NCI-H2227 (cell line): ENCODE measurements around the gene SREBF2.

Experiments used
- DNase-seq: peaks from one replicate; lab custom pipeline; 2025; ENCODE audit not compliant: unreplicated experiment; lab: John Stamatoyannopoulos, UW

SREBF2 gene

GRCh38 chr22:41906822-41907221 lies 73.9 kb downstream of the SREBF2 start:
- DNase-seq, result no peak

- DNase-seq, result no peak
These were observed 74.8 kb downstream of the SREBF2 start for GRCh38 chr22:41907436-41908401.

GRCh38 chr22:41908411-41909309 lies 75.8 kb downstream of the SREBF2 start:
- no peak for DNase-seq

DNA sequence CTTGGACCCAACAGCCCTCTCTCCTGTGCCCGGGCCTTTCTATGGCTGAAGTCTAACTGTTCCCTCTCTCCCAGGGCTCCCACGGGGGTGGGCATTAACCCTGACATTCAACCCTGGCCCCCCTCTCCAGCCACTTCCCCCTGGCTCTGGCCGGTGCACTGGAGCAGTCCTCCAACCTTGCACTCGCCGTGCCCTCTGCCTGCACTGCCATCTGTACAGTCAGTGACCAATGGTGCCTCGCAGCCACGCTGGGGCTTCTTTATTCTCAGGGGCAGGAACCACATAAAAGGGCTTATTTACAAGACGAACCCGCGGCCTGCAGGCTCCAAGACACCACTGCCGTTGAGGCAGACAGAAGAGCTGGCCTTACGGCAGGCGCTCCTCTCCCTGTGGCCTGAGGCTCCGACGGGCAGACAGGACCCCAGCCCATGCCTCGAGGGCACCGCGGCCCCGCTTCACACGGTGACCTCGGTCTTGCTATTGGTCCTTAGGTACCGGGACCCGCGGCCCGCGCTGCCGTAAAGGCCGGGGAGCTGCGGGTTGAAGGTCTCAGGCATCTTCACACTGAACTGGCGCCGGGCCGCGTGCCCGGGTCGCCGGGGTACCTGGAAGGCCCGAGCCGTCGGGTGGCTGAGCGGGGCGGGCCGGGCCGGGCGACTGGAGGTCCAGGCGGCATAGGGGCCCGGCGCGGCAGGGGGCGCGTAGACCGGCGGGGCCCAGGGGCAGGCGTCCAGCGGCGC lies 76.6 kb downstream of the SREBF2 start:
- DNase-seq, result no peak

GRCh38 chr22:41910050-41911000 lies 77.4 kb downstream of the SREBF2 start:
- DNase-seq, result no peak

GRCh38 chr22:41911001-41911611 lies 78.2 kb downstream of the SREBF2 start:
- no peak for DNase-seq

DNA sequence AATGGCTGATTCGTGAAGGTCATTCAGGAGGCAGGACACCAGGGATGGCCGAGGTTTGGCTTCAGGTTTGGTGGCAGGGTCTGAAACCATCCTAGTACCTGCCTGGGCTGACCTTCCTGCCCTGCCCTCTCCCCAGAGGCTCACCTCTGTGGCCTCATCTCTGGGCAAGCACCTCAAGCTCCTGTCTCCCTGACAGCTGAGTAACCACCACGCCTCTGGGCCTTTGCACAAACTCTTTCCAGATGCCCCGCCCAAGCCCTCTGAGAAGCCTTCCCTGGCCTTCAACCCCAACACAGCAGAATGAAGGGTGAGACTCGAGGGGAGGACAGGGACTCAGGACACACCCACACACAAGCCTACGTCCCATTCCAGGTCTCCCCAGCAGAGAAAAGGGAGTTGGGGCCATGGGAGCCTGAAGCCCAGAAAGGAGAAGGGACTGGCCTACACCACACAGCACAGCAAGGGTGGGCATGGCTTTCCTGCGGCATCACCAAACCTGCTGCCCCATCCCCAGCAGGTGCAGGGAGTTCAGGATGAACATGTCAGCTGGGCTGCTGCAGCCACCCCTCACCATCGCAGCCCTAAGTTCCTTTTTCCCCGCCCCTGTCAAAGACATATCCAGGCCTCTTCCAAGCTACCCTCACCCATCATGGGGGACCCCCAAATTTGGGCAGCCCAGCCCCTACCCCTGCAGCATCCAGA lies 79.6 kb downstream of the SREBF2 start:
- no peak for DNase-seq

- no peak for DNase-seq
These were observed 80.3 kb downstream of the SREBF2 start for GRCh38 chr22:41913040-41913719.

DNA sequence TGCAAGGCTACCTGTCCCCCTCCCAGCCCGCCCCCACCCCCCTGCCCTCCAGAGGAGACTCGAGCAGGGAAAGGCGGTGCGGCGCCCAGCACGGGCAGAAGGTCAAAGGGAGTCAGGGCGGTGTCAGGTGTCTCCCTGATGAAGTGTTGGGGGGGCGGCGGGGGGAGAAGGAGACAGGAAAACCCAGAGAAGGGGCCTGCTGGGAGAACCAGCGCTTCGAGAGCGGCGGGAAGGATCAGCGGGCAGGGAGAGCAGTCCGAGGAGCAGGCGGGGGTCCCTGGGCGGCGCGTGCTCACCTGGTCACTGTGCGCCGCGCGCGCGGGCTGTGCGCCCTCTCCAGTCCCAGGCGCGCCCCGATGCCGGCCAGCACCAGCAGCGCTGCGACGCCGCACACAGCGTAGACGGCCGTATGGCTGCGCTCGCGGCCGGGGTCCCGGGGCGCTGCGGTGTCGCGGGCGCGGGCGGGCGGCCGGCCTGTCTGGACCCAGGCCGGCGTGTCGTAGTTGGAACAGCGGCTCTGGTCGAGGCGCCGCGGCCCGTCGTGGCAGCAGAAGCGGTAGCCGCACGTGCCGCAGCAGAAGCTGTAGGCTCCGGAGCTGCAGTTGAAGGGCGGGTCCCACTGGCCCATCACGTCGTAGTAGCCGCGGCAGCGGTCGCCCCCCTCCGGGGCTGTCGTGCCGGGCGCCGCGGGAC lies 81.1 kb downstream of the SREBF2 start:
- DNase-seq, result peak; percentile 21

DNA sequence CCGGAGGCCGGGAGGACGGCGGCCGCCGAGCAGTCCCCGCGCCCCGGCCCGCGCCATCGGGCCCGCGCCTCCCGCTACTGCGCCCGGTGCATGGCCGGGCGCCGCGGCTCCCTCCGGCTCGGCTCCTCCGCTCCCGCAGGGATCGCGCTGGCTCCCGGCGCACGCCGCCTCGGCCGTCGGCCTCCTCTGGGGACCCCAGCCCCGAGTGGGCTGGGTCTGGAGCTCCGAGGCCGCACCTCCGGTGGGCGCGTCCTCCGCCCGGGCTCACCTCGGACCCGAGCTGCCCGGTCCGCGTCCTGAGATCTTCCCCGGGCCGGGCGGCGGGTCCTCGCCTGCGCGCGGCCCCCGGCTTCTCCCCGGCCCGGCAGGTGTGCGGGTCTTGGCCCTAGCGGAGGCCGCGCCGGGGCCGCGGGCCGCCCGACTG lies 81.7 kb downstream of the SREBF2 start:
- peak; percentile 56 for DNase-seq

GRCh38 chr22:41915035-41915785 lies 82.3 kb downstream of the SREBF2 start, which contains the start of gene SHISA8:
Gene SHISA8 (minus strand): TSS chr22:41915074. CDS start chr22:41914667, 407 bp downstream.
- peak; percentile 69 for DNase-seq

DNA sequence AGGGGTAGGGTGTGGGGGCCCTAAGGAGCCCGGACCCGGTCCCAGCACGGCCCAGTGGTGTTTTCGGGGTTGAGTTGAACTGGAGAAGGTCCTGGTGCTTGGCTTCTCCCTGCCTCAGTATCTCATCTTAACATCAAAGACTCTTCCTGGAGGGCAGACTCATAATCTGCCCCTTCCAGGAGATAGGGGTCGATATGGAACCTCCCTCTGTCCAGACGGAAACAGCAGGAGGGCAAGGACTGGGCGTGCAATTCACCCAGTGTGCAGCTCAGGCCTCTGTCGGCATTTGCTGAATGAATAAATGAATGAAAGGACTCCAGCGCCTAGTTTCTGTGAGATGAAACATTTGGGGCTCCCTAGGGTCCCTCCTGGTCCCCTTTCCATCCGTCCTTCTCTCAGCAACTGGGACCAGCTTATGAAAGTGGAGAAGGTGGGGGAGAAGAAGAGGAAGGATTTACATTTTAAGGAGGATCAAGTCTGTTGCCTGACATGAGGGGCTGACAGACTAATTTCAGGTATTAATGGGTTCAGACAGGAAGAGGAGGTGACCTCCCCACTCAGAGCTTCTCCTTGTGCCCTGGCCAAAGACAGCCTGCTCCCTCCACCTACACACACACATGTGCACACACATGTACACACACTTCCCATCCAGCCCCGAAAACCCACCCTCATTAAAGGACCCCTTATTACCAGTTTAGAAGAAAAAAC lies 83.0 kb downstream of the SREBF2 start:
- DNase-seq, result no peak

DNA sequence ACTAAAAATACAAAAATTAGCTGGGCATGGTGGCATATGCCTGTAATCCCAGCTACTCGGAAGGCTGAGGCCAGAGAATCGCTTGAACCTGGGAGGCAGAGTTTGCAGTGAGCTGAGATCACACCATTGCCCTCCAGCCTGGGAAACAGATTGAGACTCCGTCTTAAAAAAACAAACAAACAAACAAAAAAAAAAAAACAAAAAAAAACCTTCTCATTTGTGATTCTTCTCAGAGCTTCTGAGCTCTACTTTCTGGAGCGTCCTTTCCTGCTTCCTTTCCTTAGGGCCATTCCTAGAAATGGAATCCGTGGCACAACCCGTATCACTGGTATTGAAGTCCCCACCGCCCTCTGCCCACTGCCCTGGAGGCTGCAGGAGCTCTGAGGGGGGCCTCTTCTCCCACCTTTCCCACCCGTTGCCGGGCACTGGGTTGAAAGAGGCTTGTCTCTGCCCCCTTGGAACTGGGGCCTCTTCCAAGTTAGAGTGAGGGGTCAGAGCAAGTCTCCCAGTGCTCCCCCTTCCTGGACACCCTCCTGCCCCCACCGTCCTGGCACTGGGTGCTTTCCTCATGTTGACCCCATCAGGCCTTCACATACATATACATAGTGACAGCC lies 83.9 kb downstream of the SREBF2 start:
- DNase-seq, result no peak

- DNase-seq, result no peak
These were observed 84.5 kb downstream of the SREBF2 start for GRCh38 chr22:41917375-41917902.
